IMR-90 (cell line): Measurements from ENCODE around the gene MRPL19. TPM values are rescaled to one million over a fixed set of nuclear protein-coding genes. Genes with fewer than 3 reads are reported as not detected.

Source experiments
- ATAC-seq: fragments of 200-7000 bp; cut with Tn5 transposase; 2 replicates; pipeline ENCODE4 v1.9.1; 2020; ENCODE audit warnings: low read depth, mild to moderate bottlenecking, moderate library complexity
- BruUV-seq: library from RNA; stranded (reverse); fragments of 400-500 nt; replicated peaks from 2 replicates; lab custom pipeline; 2021; lab: Mats Ljungman, UMichigan
- CTCF ChIA-PET: fragments of 300-600 bp; formaldehyde crosslinking; extraction: SDS; loops from one replicate; lab custom pipeline; 2021; ENCODE audit warnings: antibody characterized with exemption; lab: Yijun Ruan, JAX
- POLR2A ChIA-PET: fragments of 300-600 bp; sonication (Branson Sonifier 250); formaldehyde crosslinking; loops from one replicate; lab custom pipeline; 2022; ENCODE audit warnings: antibody characterized with exemption; ENCODE audit not compliant: unreplicated experiment; lab: Charles Lee
- DNase-seq: peaks from one replicate; pipeline ENCODE4 v3.0.0; 2013
- H2AFZ ChIP-seq: replicated peaks from 2 replicates; pipeline ENCODE3; 2013; ENCODE audit warnings: low read length, mild to moderate bottlenecking; ENCODE audit not compliant: poor library complexity
- H2AK5ac ChIP-seq: 2 replicates; pipeline ENCODE4 v1.6.1; 2013; ENCODE audit warnings: low read depth, low read length, inconsistent platforms
- H2AK9ac ChIP-seq: replicated peaks from 2 replicates; pipeline ENCODE3; 2013; ENCODE audit warnings: mild to moderate bottlenecking, low read depth, low read length, moderate library complexity; ENCODE audit not compliant: poor library complexity
- H2BK120ac ChIP-seq: 2 replicates; pipeline ENCODE4 v1.6.1; 2013; ENCODE audit warnings: low read depth, low read length, inconsistent platforms
- H2BK15ac ChIP-seq: 3 replicates; pipeline ENCODE4 v1.6.1; 2013; ENCODE audit warnings: low read depth, low read length, inconsistent platforms
- H2BK20ac ChIP-seq: 2 replicates; pipeline ENCODE4 v1.6.1; 2013; ENCODE audit warnings: low read depth, mild to moderate bottlenecking, inconsistent platforms, low read length, moderate library complexity
- H2BK5ac ChIP-seq: 2 replicates; pipeline ENCODE4 v1.6.1; 2013; ENCODE audit warnings: mild to moderate bottlenecking, low read depth, low read length, inconsistent platforms; ENCODE audit not compliant: poor library complexity, severe bottlenecking
- H3K14ac ChIP-seq: replicated peaks from 2 replicates; pipeline ENCODE4 v1.6.1; 2013; ENCODE audit warnings: low read depth, low read length, inconsistent platforms
- H3K18ac ChIP-seq: 2 replicates; pipeline ENCODE4 v1.6.1; 2013; ENCODE audit warnings: low read depth, low read length, control low read depth
- H3K23ac ChIP-seq: 2 replicates; pipeline ENCODE4 v1.6.1; 2013; ENCODE audit warnings: low read depth, low read length, inconsistent platforms
- H3K27ac ChIP-seq: 2 replicates; pipeline ENCODE4 v1.5.1; 2013; ENCODE audit warnings: mild to moderate bottlenecking, control low read depth, low read length; ENCODE audit not compliant: insufficient read depth
- H3K27me3 ChIP-seq: 2 replicates; pipeline ENCODE4 v1.6.1; 2013; ENCODE audit warnings: low read length; ENCODE audit not compliant: control insufficient read depth, insufficient read depth
- H3K36me3 ChIP-seq: 2 replicates; pipeline ENCODE4 v1.6.1; 2013; ENCODE audit warnings: low read length, mixed read lengths; ENCODE audit not compliant: control insufficient read depth, insufficient read depth
- H3K4ac ChIP-seq: 2 replicates; pipeline ENCODE4 v1.6.1; 2013; ENCODE audit warnings: low read depth, low read length, inconsistent platforms
- H3K4me1 ChIP-seq: 2 replicates; pipeline ENCODE4 v1.6.1; 2013; ENCODE audit warnings: low read length, mixed read lengths; ENCODE audit not compliant: control insufficient read depth, insufficient read depth
- H3K4me2 ChIP-seq: 2 replicates; pipeline ENCODE4 v1.6.1; 2013; ENCODE audit warnings: low read depth, mild to moderate bottlenecking, control low read depth, low read length, moderate library complexity
- H3K4me3 ChIP-seq: 2 replicates; pipeline ENCODE4 v1.5.1; 2013; ENCODE audit warnings: low read depth, mild to moderate bottlenecking, control low read depth, low read length, moderate library complexity; ENCODE audit not compliant: insufficient read depth
- H3K56ac ChIP-seq: 2 replicates; pipeline ENCODE4 v1.6.1; 2013; ENCODE audit warnings: low read length, inconsistent platforms; ENCODE audit not compliant: insufficient read depth; ENCODE audit errors: extremely low read depth
- H3K79me1 ChIP-seq, 2 experiments: 2 replicates each; pipeline ENCODE4 v1.6.1; 2013; ENCODE audit warnings: low read length in 2 of 2, inconsistent platforms in 1 of 2, low read depth in 1 of 2
- H3K9ac ChIP-seq: 2 replicates; pipeline ENCODE4 v1.6.1; 2013; ENCODE audit warnings: low read depth, low read length, control low read depth
- H3K9me1 ChIP-seq: 2 replicates; pipeline ENCODE4 v1.6.1; 2013; ENCODE audit warnings: low read length, inconsistent platforms; ENCODE audit not compliant: insufficient read depth
- H3K9me3 ChIP-seq: 2 replicates; pipeline ENCODE4 v1.6.1; 2013; ENCODE audit warnings: low read length; ENCODE audit not compliant: control insufficient read depth, insufficient read depth
- H4K20me1 ChIP-seq: 2 replicates; pipeline ENCODE4 v1.6.1; 2013; ENCODE audit warnings: low read length, inconsistent platforms; ENCODE audit not compliant: insufficient read depth
- H4K5ac ChIP-seq: 2 replicates; pipeline ENCODE4 v1.6.1; 2013; ENCODE audit warnings: mild to moderate bottlenecking, low read depth, low read length, control low read depth
- H4K8ac ChIP-seq, 2 experiments: 2 replicates each; pipeline ENCODE4 v1.6.1; 2013; ENCODE audit warnings: low read depth in 2 of 2, low read length in 2 of 2, control low read depth in 1 of 2, inconsistent platforms in 1 of 2
- H4K91ac ChIP-seq: 2 replicates; pipeline ENCODE4 v1.6.1; 2013; ENCODE audit warnings: low read depth, low read length, inconsistent platforms; ENCODE audit not compliant: insufficient read depth
- CEBPB ChIP-seq: IDR thresholded peaks from 2 replicates; pipeline ENCODE4 v1.6.1; 2012; ENCODE audit warnings: low read depth, low read length, improper control_type of control experiment
- CHD1 ChIP-seq: IDR thresholded peaks from 2 replicates; pipeline ENCODE4 v1.6.1; 2012; ENCODE audit warnings: low read depth, low read length, improper control_type of control experiment
- CTCF ChIP-seq: conservative IDR thresholded peaks from 2 replicates; pipeline ENCODE4 v1.5.1; 2012; ENCODE audit warnings: mild to moderate bottlenecking, low read depth, low read length, improper control_type of control experiment
- ELK1 ChIP-seq: fragments of 150-350 bp; IDR thresholded peaks from 2 replicates; pipeline ENCODE4 v1.6.1; 2016; ENCODE audit warnings: low read depth, mild to moderate bottlenecking, low read length, moderate library complexity, borderline replicate concordance
- MAZ ChIP-seq: IDR thresholded peaks from 2 replicates; pipeline ENCODE4 v1.6.1; 2012; ENCODE audit warnings: low read depth, mild to moderate bottlenecking, low read length, improper control_type of control experiment, moderate library complexity, borderline replicate concordance
- MXI1 ChIP-seq: IDR thresholded peaks from 2 replicates; pipeline ENCODE4 v1.6.1; 2012; ENCODE audit warnings: low read depth, mild to moderate bottlenecking, low read length, moderate library complexity, borderline replicate concordance
- NFE2L2 ChIP-seq: fragments of 150-350 bp; IDR thresholded peaks from 2 replicates; pipeline ENCODE4 v1.6.1; 2016; ENCODE audit warnings: low read depth, mild to moderate bottlenecking, low read length
- POLR2A ChIP-seq: IDR thresholded peaks from 2 replicates; pipeline ENCODE4 v1.6.1; 2012; ENCODE audit warnings: mild to moderate bottlenecking, low read depth, low read length
- RAD21 ChIP-seq: IDR thresholded peaks from 2 replicates; pipeline ENCODE4 v1.6.1; 2012; ENCODE audit warnings: low read length, improper control_type of control experiment
- RCOR1 ChIP-seq: IDR thresholded peaks from 2 replicates; pipeline ENCODE4 v1.6.1; 2012; ENCODE audit warnings: mild to moderate bottlenecking, low read length, improper control_type of control experiment; ENCODE audit not compliant: insufficient replicate concordance
- RFX5 ChIP-seq: IDR thresholded peaks from 2 replicates; pipeline ENCODE4 v1.8.0; 2012; ENCODE audit warnings: low read depth, mild to moderate bottlenecking, low read length, moderate library complexity
- SMC3 ChIP-seq: fragments of 150-350 bp; IDR thresholded peaks from 2 replicates; pipeline ENCODE4 v1.6.1; 2016; ENCODE audit warnings: low read depth, mild to moderate bottlenecking, antibody characterized with exemption, low read length, moderate library complexity
- WGBS, 2 experiments: methylation state at CpG; one replicate each; pipeline versions ENCODE4 v1.1.5 to v1.1.7; 2013; ENCODE audit warnings: missing lambda C conversion rate in 2 of 2; ENCODE audit not compliant: insufficient read length in 1 of 2; ENCODE audit errors: extremely low coverage in 2 of 2; 5-methylcytosine and 5-hydroxymethylcytosine counted together
- dilution Hi-C: fragments of 300-500 bp; cut with HindIII; formaldehyde crosslinking; loops from one replicate; pipeline ENCODE4 v1.14.3; 2018; ENCODE audit warnings: low sequenced_read_pairs; ENCODE audit not compliant: unreplicated experiment
- in situ Hi-C: fragments of 300-500 bp; cut with MboI; formaldehyde crosslinking; loops from 3 replicates; pipeline ENCODE4 v1.14.3; 2019; ENCODE audit warnings: low sequenced_read_pairs, inconsistent platforms, mixed read lengths
- intact Hi-C: fragments of 100-400 bp; cut with micrococcal nuclease; formaldehyde crosslinking; loops from 2 replicates; pipeline ENCODE4 v1.10.0; 2022
- polyA plus RNA-seq, 3 experiments: library from polyadenylated mRNA; depleted of rRNA; stranded (reverse); fragments of >200 nt; gene quantifications; 2 replicates each; pipeline ENCODE4 v1.2.3, GENCODE V29; 2012; ENCODE audit warnings: low replicate concordance in 1 of 3
- total RNA-seq: library from RNA; depleted of rRNA; stranded (reverse); fragments of >200 nt; gene quantifications from 2 replicates; pipeline ENCODE4 v1.2.3, GENCODE V29; 2012
- TF ChIP-seq, protein P1 (sequence below): fragments of 150-350 bp; IDR thresholded peaks from 2 replicates; pipeline ENCODE4 v1.6.1; 2017; ENCODE audit warnings: mild to moderate bottlenecking, antibody characterized with exemption, low read length, low read depth

The MRPL19 gene
- total and polyA plus RNA-seq, 2 of the 4 experiments (the other 2 are of a cell fraction), result 24.8 to 28.5 TPM

DNA sequence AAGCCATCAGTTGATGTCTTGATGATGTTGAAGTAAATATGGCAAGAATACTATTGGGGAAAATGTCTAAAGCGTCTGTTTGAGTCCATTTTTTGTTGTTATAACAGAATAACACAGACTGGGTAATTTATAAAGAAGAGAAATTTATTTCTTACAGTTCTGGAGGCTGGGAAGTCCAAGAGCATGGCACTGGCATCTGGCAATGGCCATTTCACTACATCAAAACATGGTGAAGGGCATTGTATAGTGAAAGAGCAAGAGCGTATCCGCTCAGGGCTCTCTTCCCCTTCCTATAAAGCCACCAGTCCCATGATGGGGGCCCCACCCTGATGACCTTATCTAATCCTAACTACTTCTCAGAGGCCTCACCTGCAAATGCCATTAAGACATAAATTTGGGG lies 29.6 kb upstream of the MRPL19 start:
- Histone ChIP-seq H3K36me3 (no peaks in the 10 kb centered on the region), H2BK120ac (no peak overlapping the region), H4K91ac (no peak overlapping the region), H3K27me3 (peaks cover 9% of the 10 kb centered on the region), H2BK5ac (no peak overlapping the region), H4K8ac (no peak overlapping the region), H3K9me1 (no peaks in the 10 kb centered on the region), H3K4me3 (no peak overlapping the region), H3K9me3 (no peaks in the 10 kb centered on the region), H4K5ac (no peak overlapping the region), H2AFZ (no peak overlapping the region), H2BK15ac (no peak overlapping the region), H3K14ac (no peak overlapping the region), H2BK20ac (no peak overlapping the region), H4K20me1 (no peaks in the 10 kb centered on the region), H3K23ac (no peak overlapping the region), H3K4me1 (no peaks in the 10 kb centered on the region), H3K4ac (no peak overlapping the region), H3K18ac (no peak overlapping the region), H2AK5ac (no peak overlapping the region), H3K9ac (no peak overlapping the region), H3K79me1 (no peaks in the 10 kb centered on the region), H3K56ac (no peak overlapping the region), H3K27ac (no peak overlapping the region), H2AK9ac (no peak overlapping the region), H3K4me2 (no peak overlapping the region)
- no CpG with 5 or more reads among the region's 3 CpGs for WGBS, 2 experiments
- no TSS peak for BruUV-seq
- in situ Hi-C loops, result loop anchor here (25.0 kb wide), 3 partner anchors 405 to 930 kb away; no protein-coding TSS in a partner anchor
- intact Hi-C loops, result no loop called here
- ChIA-PET POLR2A (no interaction called here), CTCF (no interaction called here)
- dilution Hi-C loops, result no loop called here
- ATAC-seq (no peak), DNase-seq (no peak)
- TF ChIP-seq, protein P1, sequence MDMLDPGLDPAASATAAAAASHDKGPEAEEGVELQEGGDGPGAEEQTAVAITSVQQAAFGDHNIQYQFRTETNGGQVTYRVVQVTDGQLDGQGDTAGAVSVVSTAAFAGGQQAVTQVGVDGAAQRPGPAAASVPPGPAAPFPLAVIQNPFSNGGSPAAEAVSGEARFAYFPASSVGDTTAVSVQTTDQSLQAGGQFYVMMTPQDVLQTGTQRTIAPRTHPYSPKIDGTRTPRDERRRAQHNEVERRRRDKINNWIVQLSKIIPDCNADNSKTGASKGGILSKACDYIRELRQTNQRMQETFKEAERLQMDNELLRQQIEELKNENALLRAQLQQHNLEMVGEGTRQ, result no peak
- TF ChIP-seq CEBPB (no peak), SMC3 (no peak), ELK1 (no peak), MAZ (no peak), POLR2A (no peak), NFE2L2 (no peak), MXI1 (no peak), CTCF (no peak), RCOR1 (no peak), CHD1 (no peak), RAD21 (no peak), RFX5 (no peak)
